Karpas-422 (cell line): ENCODE measurements around the gene NGEF. TPM values are rescaled to one million over a fixed set of nuclear protein-coding genes. Genes with fewer than 3 reads are reported as not detected.

ENCODE experiments used
- DNase-seq: peaks from one replicate; pipeline ENCODE4 v3.0.0-alpha.2; 2015
- H2AFZ ChIP-seq: fragments of 200-600 bp; sonication (generic); 2 replicates; pipeline ENCODE4 v1.6.1; 2014; ENCODE audit warnings: antibody characterized with exemption, low read length, mixed read lengths
- H3K27ac ChIP-seq: fragments of 200-600 bp; sonication (generic); 2 replicates; pipeline ENCODE4 v1.5.1; 2014; ENCODE audit warnings: mild to moderate bottlenecking, low read length, moderate library complexity
- H3K27me3 ChIP-seq: fragments of 200-600 bp; sonication (generic); 2 replicates; pipeline ENCODE4 v1.6.1; 2014; ENCODE audit warnings: low read length, mixed read lengths
- H3K36me3 ChIP-seq: fragments of 200-600 bp; sonication (generic); 2 replicates; pipeline ENCODE4 v1.6.1; 2014; ENCODE audit warnings: low read length, mixed read lengths; ENCODE audit not compliant: insufficient read depth
- H3K4me1 ChIP-seq: fragments of 200-600 bp; sonication (generic); 2 replicates; pipeline ENCODE4 v1.6.1; 2014; ENCODE audit warnings: mild to moderate bottlenecking, low read length, mixed read lengths
- H3K4me2 ChIP-seq: fragments of 200-600 bp; sonication (generic); 2 replicates; pipeline ENCODE4 v1.6.1; 2014; ENCODE audit warnings: low read length, low read depth, mild to moderate bottlenecking; ENCODE audit not compliant: poor library complexity, severe bottlenecking
- H3K4me3 ChIP-seq: fragments of 200-600 bp; sonication (generic); 2 replicates; pipeline ENCODE4 v1.5.1; 2014; ENCODE audit warnings: mild to moderate bottlenecking, antibody characterized with exemption, low read length, mixed read lengths
- H3K79me2 ChIP-seq: fragments of 200-600 bp; sonication (generic); 2 replicates; pipeline ENCODE4 v1.6.1; 2014; ENCODE audit warnings: mild to moderate bottlenecking, low read length, mixed read lengths
- H3K9ac ChIP-seq: fragments of 200-600 bp; sonication (generic); 2 replicates; pipeline ENCODE4 v1.6.0; 2014; ENCODE audit warnings: low read length
- H3K9me2 ChIP-seq: fragments of 200-600 bp; sonication (generic), shearing (Covaris generic); replicated peaks from 2 replicates; pipeline ENCODE4 v1.6.0; 2014; ENCODE audit warnings: mild to moderate bottlenecking, low read length, moderate library complexity; ENCODE audit not compliant: insufficient read depth
- H3K9me3 ChIP-seq: fragments of 300-700, 200-600 bp; sonication (generic); 2 replicates; pipeline ENCODE4 v1.6.1; 2014; ENCODE audit warnings: low read length, mixed read lengths
- H4K20me1 ChIP-seq: fragments of 200-600 bp; sonication (generic); 2 replicates; pipeline ENCODE4 v1.6.1; 2014; ENCODE audit warnings: mild to moderate bottlenecking, antibody characterized with exemption, low read length, low read depth; ENCODE audit not compliant: insufficient read depth
- total RNA-seq: library from RNA; depleted of rRNA; stranded (reverse); fragments of >200 nt; shearing (Covaris generic); gene quantifications from 2 replicates; pipeline ENCODE4 v1.2.3, GENCODE V29; 2014; ENCODE audit warnings: low replicate concordance

NGEF gene
- total RNA-seq, 1 experiment from 2014 or later: not detected

DNA sequence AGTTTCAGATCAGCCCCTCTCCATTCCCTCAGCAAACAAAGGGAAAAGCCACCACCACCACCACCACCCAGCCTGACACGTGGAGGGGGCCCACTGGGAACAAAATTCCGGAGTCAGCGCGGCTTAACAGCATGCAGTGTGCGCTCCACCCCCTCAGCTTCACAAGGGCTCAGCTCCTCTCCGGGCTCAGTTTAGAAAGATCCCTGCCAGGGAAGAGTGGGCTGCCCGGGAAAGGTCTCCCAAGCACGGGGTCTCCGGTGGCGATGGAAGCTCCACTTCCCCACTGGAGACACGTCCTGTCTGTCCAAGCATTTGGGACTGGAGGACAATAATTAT is 87.3 kb downstream of the NGEF start:
- Histone ChIP-seq H2AFZ (no peak overlapping the region), H3K4me3 (no peak overlapping the region), H3K4me2 (no peak overlapping the region), H3K9me3 (no peaks in the 10 kb centered on the region), H3K4me1 (no peaks in the 10 kb centered on the region), H3K27me3 (no peaks in the 10 kb centered on the region), H3K36me3 (no peaks in the 10 kb centered on the region), H3K9me2 (no peaks in the 10 kb centered on the region), H3K9ac (no peak overlapping the region), H3K79me2 (no peaks in the 10 kb centered on the region), H3K27ac (no peak overlapping the region), H4K20me1 (no peaks in the 10 kb centered on the region)
- no peak for DNase-seq

DNA sequence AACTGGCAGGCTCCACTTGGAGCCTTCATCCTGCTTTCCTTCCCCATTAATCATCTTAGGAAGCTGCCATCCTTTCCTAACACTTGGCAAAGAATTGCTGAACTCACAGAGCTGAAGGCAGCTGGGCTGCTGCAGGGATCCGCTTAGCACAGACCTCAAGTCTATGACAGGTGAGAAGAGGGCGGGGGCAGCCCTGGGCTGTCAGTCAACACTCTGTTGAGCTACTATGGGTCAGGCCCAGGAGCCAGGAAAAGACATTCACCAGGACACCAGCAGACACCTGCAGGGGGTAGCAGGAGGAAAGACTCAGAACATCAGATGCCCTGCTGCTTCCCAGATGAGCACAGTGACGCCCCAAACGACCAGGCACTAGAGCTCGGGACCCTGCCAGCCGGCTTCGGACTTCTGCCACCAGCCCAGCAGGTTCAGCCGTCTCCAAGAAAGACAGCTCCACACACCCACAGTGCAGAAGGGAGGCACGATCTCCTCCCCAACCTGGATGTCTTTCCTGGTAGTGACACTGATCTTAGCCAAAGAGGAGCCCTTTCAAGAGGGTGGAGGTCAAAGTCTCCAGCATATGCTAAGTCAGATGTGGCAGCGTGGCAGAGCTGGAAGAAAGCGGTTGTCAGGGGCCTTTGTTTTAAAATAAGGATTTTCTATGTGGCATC is 87.8 kb downstream of the NGEF start:
- Histone ChIP-seq H3K27ac (no peak overlapping the region), H3K9me3 (no peaks in the 10 kb centered on the region), H3K4me1 (no peaks in the 10 kb centered on the region), H3K9me2 (no peaks in the 10 kb centered on the region), H3K79me2 (no peaks in the 10 kb centered on the region), H3K36me3 (no peaks in the 10 kb centered on the region), H3K27me3 (no peaks in the 10 kb centered on the region), H3K4me2 (no peak overlapping the region), H4K20me1 (no peaks in the 10 kb centered on the region), H3K4me3 (no peak overlapping the region), H2AFZ (no peak overlapping the region), H3K9ac (no peak overlapping the region)
- no peak for DNase-seq

DNA sequence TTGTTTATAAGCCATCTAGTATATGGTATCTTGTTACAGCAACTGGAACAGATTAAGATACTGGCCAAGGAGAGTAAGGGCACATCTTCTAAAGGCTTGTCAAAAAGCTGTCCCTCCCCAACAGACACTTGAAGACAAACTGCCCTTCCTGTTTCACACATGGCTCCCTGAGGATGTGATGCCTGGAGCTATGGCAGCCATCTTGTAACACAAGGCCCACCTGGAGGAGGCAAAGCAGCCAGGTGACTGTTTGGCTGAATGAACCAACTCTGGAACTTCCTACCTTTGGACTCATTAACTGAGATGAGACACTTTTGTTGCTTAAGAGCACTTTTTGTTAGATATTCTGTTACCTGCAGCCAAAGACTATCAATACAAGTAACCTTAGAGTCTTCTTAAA is 88.6 kb downstream of the NGEF start:
- H3K4me3 ChIP-seq: no peak overlapping the region
- H3K36me3 ChIP-seq: no peaks in the 10 kb centered on the region
- no peak for DNase-seq
- H3K4me1 ChIP-seq: no peaks in the 10 kb centered on the region
- no peak overlapping the region for H3K27ac ChIP-seq
- no peaks in the 10 kb centered on the region for H3K9me3 ChIP-seq
- no peaks in the 10 kb centered on the region for H4K20me1 ChIP-seq
- H3K4me2 ChIP-seq: no peak overlapping the region
- H3K79me2 ChIP-seq: no peaks in the 10 kb centered on the region
- no peaks in the 10 kb centered on the region for H3K27me3 ChIP-seq
- no peak overlapping the region for H3K9ac ChIP-seq
- H2AFZ ChIP-seq: no peak overlapping the region
- H3K9me2 ChIP-seq: no peaks in the 10 kb centered on the region

DNA sequence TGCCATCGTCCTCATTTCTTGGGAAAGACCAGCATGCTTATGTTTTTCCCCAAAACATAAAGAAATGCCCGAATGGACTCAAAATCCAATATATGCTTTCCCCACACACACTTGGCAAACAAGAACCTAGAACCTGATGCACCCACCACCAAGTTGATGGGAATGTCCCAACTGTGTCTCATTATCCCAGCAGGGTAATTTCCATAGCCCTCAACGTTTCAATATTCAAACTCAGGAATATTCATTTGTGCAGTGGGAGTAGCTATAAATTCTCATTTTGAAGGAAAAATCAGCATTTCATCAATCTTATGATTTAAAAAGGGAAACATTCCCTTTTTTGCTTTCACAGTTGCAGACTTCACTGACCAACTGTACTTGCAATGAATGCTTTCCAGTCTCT is 92.3 kb downstream of the NGEF start:
- H3K4me2 ChIP-seq: no peak overlapping the region
- no peaks in the 10 kb centered on the region for H3K79me2 ChIP-seq
- H3K4me1 ChIP-seq: no peaks in the 10 kb centered on the region
- no peak overlapping the region for H3K4me3 ChIP-seq
- no peaks in the 10 kb centered on the region for H3K9me2 ChIP-seq
- DNase-seq: no peak
- H4K20me1 ChIP-seq: no peaks in the 10 kb centered on the region
- no peak overlapping the region for H2AFZ ChIP-seq
- H3K9ac ChIP-seq: no peak overlapping the region
- H3K36me3 ChIP-seq: no peaks in the 10 kb centered on the region
- H3K9me3 ChIP-seq: no peaks in the 10 kb centered on the region
- H3K27me3 ChIP-seq: no peaks in the 10 kb centered on the region
- H3K27ac ChIP-seq: no peak overlapping the region

DNA sequence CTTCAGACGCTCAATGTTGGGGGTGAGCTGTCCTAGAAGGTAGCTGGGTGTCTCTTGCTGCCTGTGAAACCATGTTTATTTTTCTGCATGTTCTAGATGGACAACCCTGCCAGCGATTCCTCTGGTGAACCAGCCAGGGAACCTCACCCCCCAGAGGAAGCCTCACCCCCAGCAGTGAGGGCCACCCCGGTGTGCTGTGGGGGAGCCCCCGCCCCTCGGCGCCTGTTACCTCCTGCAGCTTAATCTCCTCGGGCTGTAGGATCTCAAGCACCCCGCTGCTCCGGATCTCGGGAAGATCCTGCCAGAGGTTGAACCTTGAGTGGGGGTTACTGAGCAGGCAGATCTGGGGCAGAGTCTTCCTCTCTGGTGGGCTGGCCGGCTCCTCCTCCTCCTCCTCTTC is 93.0 kb downstream of the NGEF start:
- H3K9me3 ChIP-seq: no peaks in the 10 kb centered on the region
- H3K79me2 ChIP-seq: no peaks in the 10 kb centered on the region
- no peak overlapping the region for H3K4me3 ChIP-seq
- H4K20me1 ChIP-seq: no peaks in the 10 kb centered on the region
- H3K4me2 ChIP-seq: no peak overlapping the region
- no peak overlapping the region for H3K9ac ChIP-seq
- no peaks in the 10 kb centered on the region for H3K36me3 ChIP-seq
- H3K27me3 ChIP-seq: no peaks in the 10 kb centered on the region
- no peak overlapping the region for H3K27ac ChIP-seq
- H3K9me2 ChIP-seq: no peaks in the 10 kb centered on the region
- no peaks in the 10 kb centered on the region for H3K4me1 ChIP-seq
- no peak overlapping the region for H2AFZ ChIP-seq
- DNase-seq: no peak

DNA sequence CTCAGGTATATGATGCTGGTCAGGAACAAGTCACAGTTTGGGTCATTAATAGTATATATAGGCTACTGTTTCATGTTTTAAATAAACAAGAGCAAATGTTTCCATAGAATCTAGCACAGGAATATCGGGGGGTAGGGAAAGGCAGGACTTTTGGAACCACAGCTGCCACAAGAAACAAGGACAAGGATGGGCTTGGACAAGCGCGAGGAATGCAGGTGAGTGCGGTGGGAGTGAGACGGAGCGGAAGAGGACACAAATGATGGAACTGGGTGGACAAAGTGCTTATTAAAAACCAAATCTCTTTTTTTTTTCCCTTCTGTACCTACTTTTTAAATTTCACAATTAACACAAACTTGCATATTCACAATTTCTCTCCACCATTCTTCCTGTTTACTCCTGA is 93.9 kb downstream of the NGEF start:
- no peak overlapping the region for H2AFZ ChIP-seq
- H3K27me3 ChIP-seq: no peaks in the 10 kb centered on the region
- DNase-seq: no peak
- no peak overlapping the region for H3K27ac ChIP-seq
- no peak overlapping the region for H3K4me3 ChIP-seq
- no peaks in the 10 kb centered on the region for H4K20me1 ChIP-seq
- H3K9ac ChIP-seq: no peak overlapping the region
- no peaks in the 10 kb centered on the region for H3K36me3 ChIP-seq
- no peaks in the 10 kb centered on the region for H3K4me1 ChIP-seq
- no peaks in the 10 kb centered on the region for H3K9me2 ChIP-seq
- no peaks in the 10 kb centered on the region for H3K79me2 ChIP-seq
- no peak overlapping the region for H3K4me2 ChIP-seq
- no peaks in the 10 kb centered on the region for H3K9me3 ChIP-seq

DNA sequence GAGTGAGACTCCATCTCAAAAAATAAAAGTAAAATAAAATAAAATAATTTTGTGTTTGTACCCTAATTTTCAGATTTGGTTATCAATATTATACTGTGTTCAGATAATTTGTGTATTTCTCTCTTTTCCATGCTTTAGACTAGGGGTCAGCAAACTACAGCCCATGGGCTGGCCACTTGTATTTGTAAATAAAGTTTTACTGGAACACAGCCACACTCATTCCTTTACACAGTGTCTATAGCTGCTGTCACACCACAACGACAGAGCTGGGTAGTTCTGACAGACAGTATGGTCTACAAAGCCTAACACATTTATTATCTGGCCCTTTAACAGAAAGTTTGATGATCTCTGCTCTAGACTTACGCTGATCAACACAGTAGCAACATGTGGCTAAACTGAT is 99.2 kb downstream of the NGEF start:
- H3K9me2 ChIP-seq: no peaks in the 10 kb centered on the region
- H3K4me1 ChIP-seq: no peaks in the 10 kb centered on the region
- H3K4me2 ChIP-seq: no peak overlapping the region

DNA sequence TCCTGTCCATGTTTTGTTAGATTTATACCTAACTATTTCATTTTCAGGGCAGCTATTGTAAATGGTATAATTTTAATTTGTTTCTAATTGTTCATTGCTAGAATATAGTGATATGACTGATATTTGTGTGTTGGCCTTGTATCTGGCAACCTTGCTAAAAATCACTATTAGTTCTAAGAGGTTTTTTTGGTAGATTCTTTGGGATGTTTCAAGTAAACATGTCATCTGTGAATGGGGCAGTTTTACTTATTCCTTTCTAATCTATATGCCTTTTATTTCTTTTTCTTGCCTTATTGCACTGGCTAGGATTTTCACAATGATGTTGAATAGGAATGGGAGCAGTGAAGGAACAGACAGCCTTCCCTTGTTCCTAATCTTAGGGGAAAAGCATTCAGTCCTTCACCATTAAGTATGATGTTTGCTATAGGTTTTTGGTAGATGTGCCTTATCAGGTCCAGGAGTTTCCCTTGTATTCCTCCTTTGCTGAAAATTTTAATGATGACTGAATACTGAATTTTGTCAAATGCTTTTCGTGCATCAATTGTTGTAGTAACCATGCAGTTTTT is 101.3 kb downstream of the NGEF start:
- Histone ChIP-seq H3K9ac (no peak overlapping the region), H3K4me1 (no peaks in the 10 kb centered on the region), H3K9me3 (peaks cover 9% of the 10 kb centered on the region; the same call in 1 of the 2 replicates), H3K79me2 (no peaks in the 10 kb centered on the region), H3K36me3 (no peaks in the 10 kb centered on the region), H3K9me2 (no peaks in the 10 kb centered on the region), H3K4me3 (no peak overlapping the region), H3K4me2 (no peak overlapping the region), H2AFZ (no peak overlapping the region), H3K27me3 (no peaks in the 10 kb centered on the region), H3K27ac (no peak overlapping the region), H4K20me1 (no peaks in the 10 kb centered on the region)
- no peak for DNase-seq

More for the DNA sequence above, 99.2 kb downstream of the NGEF start:
- Histone ChIP-seq H3K4me3 (no peak overlapping the region), H4K20me1 (no peaks in the 10 kb centered on the region), H3K36me3 (no peaks in the 10 kb centered on the region), H3K9ac (no peak overlapping the region), H2AFZ (no peak overlapping the region), H3K9me3 (peaks cover 9% of the 10 kb centered on the region; the same call in 1 of the 2 replicates), H3K27me3 (no peaks in the 10 kb centered on the region), H3K27ac (no peak overlapping the region), H3K79me2 (no peaks in the 10 kb centered on the region)
- no peak for DNase-seq
